Breast epithelium (tissue), 3 donors: ENCODE data around the gene SCARB1.
"Not testable (repeated sequence)": the region's sequence is repeated elsewhere in the genome, so short reads cannot be mapped to it uniquely, and the experiment has no call there.

Experiments used
- CTCF ChIP-seq, 3 donors: fragments of 450-650 bp; IDR thresholded peaks; one replicate each; pipeline ENCODE4 v1.5.1; 2016 to 2017; ENCODE audit warnings: antibody characterized with exemption in 3 of 3, mild to moderate bottlenecking in 3 of 3, moderate library complexity in 3 of 3
- POLR2A ChIP-seq: fragments of 450-650 bp; IDR thresholded peaks from one replicate; pipeline ENCODE4 v1.6.1; 2016; ENCODE audit warnings: antibody characterized with exemption, mild to moderate bottlenecking, moderate library complexity
- POLR2AphosphoS5 ChIP-seq, 3 donors: sonication (generic); formaldehyde crosslinking; IDR thresholded peaks; one replicate each; pipeline ENCODE4 v1.6.1; 2017; ENCODE audit warnings: antibody characterized with exemption in 3 of 3

GRCh38 chr12:124900345-124900795 is 36.7 kb upstream of the SCARB1 start:
- not testable (repeated sequence) for TF ChIP-seq CTCF (IDR thresholded peaks at IDR 0.05); POLR2A; POLR2AphosphoS5 (IDR thresholded peaks at IDR 0.05)
